Germinal center (tissue), 1 donor: ENCODE results near the gene USP22.

Experiments
- DNase-seq: peaks from one replicate; pipeline ENCODE4 v3.0.0; 2012; ENCODE audit warnings: mixed read lengths, low spot score

Gene USP22

DNA sequence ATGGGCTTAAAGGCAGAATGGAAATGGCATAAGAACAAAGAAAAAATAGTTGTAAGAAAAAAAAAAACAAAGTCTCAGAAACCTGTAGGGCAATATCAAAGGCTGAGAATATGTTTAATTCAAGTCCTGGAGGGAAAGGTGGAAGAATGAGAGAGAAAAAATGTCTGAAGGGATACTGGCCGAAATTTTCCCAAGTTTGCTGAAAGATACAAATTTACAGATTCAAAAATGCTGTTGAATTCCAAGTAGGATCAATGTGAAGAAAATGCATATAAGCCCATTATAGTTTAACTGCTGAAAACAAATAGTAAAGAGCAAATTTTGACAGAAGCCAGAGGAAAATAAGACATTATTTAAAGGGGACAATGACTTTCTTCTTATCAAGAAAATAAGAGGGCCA lies 6.6 kb upstream of the USP22 start:
- no peak for DNase-seq

DNA sequence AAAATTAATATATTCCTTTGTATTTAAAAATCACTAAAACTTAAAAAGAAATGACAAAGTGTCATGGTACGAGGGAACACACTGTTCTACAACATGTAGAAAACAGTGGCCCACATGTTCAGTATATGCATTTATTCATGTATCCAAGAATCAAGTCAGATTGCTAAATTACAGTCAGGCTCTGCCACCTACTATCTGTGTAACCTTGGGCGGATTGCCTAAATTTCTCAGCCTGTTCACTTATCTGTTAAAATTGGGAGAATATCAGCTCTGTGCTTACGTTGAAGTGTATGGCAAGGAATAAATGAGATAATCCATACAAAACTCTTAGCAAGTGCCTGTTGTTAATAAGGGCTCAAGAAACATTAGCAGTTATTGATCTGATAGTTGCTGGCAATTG lies 3.4 kb upstream of the USP22 start:
- no peak for DNase-seq

DNA sequence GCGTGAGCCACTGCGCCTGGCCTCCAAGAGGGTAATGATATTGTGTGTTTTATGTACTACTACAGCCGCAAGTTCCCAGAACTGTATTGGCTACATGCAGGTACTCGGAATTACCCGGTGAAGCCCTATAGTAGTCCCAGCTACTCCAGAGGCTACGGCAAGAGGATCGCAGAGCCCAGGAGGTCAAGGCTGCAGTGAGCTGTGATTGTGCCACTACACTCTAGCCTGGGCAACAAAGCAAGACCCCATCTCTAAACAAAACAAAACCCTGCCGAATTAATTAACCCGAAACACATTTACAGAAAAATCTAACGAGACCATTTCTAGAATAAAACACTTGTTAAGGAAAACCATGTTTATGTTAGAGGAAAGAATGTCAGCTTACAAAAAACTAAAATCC lies 2.2 kb upstream of the USP22 start:
- DNase-seq, result no peak

DNA sequence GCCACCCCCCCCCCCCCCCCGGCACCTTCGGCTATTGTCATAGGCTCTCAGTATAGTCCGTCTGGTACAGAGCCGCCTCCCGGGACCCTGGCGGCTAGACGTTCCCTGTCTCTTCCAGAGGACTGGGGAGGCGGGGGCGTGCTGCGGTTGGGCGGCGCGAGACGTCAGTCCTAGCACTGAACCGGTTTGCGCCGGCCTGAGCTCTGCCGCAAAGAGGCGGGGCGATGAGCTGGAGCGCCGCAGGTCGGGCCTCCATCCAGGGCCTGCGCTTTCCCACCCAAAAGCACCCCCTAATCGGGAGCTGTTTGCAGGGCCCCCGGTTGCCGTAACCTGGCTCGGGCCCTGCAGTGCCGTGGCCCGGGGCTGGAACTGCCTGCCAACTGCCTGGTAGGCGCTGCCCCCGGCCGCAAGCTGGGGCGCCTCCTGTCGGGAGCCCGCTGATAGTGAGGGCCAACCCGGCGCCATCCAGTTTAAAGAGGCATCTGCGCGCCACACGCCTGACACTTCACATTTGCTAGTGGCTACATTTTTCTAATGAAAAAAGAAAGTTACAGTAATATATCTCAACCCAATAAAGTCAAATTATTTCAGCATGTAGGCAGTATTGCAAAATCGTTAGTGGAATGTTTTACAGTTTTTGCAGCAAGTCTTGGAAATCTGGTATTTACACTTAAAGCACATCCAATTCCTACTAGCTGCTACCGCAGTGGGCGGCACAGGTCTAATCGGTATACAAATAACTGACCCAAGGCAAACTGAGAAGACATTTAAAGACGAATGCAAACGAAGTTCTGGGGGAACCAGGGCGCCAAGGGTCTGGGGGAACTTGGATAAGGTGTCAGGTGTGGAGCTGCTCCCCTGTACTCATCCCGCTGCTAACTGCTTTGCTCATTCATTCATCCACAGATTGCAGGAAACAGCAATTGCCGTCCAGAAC lies 753 bp upstream of the USP22 start:
- DNase-seq, result no peak

DNA sequence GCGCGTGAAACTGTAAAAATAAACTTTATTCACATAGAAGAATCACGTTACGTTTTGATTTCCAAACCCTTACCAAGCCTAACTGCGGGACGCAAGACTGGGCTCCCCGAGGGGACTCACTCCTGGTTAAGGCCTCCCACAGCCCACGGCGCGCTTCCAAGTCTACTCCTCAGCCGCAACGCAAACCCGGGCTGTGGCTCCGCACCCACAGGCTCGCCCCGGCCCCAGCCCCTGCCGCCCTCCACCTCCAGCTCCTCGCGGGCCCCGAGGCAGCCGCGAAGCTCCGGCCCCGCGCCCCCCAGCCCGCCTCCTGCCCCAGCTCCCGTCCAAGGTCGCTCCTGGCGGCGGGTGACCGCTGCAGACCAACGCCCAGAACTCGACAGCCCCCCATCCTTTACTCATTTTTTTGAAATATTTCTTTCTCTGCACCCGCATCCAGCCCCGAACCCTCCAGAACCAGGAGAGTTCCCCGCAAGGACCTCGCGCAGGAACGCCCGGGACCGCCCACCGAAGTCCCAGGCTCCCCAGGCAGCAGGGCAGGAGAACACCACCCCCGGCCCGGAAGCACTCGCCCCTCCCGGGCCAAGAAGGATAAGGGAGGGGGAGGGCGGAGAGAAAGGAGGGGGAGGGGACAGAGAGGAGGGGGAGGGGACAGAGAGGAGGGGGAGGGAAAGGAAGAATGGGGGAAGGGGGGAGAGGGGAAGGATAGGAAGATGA lies 912 bp downstream of the USP22 start:
- peak; percentile 65 for DNase-seq

DNA sequence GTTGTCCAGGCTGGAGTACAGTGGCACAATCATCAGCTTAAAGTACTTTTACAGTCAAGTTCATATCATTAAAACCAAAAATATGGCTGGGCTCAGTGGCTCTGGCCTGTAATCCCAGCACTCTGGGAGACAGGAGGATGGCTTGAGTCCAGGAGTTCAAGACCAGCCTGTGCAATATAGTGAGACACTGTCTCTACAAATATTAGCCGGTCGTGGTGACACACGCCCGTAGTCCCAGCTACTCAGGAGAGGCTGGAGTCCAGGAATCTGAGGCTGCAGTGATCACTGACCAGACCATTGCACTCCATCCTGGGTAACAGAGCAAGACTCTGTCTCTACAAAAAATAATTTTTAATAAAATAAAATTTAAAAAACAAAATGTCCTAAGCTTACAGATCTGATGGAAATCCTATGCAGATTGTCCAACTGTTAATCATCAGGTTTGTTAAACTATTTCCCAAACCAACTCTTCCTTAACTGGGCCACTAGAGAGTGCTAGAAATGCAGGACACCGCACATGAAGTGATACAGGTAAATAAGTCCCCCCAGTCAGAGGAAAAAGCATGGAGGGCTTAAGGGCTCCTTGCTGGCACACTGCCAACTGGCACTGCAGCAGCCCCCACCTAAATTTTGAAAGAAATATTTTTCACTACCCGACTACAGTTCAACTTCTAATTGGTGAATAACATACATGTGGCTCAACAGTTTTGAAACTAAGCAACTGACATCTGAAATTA lies 2.8 kb downstream of the USP22 start:
- peak; percentile 33 for DNase-seq

DNA sequence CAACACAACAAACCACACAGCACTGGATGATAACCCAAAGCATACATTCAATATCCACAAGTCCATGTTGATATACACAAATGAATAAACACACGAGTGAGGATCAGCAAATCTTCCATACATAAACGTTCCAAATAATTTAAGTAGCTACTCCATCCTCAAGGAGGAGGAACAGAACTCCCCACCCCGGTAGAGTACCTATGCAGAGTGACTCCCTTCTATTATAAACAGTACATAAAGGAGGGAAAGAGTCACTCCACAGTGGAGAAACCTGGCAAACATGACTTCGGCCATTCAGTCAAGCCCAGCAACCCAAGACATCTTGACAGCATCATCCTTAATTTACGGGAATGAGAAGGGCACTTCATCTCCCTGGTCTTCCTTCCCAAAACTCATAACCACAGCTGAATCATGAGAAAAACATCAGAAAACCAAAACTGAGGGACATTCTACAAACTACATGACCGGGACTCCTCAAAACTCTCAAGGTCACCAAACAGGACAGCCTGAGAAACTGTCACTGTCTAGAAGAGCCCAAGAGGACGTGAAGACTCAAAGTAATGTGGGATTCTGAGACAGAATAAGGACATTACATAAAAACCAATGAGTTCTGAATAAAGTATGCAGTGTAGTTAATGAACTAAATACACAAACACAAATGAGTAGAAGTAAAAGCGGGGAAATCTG lies 5.6 kb downstream of the USP22 start:
- no peak for DNase-seq

DNA sequence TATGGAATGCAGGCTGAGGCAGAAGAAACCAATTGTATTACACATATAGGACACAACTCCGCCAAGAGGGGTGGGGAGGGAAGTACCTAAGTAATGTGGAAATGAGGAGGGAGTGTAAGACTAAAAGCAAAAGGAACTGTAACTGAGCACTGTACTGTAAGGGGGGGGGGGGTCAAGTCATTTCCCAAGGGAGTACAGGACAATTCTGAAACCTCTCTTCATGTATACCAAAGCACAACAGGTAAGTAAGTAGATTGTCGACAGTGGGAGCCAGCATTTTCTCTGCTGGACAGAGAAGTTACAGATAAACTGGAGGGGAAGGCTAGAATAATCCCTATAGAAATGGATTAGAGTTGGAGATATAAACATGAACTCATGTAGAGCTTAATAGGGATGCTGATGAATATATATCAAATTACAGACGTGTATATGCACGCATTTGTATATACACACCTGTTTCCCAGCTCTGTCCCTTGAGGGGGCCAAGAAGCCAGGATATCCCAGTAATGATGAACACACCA lies 6.4 kb downstream of the USP22 start:
- DNase-seq, result no peak

DNA sequence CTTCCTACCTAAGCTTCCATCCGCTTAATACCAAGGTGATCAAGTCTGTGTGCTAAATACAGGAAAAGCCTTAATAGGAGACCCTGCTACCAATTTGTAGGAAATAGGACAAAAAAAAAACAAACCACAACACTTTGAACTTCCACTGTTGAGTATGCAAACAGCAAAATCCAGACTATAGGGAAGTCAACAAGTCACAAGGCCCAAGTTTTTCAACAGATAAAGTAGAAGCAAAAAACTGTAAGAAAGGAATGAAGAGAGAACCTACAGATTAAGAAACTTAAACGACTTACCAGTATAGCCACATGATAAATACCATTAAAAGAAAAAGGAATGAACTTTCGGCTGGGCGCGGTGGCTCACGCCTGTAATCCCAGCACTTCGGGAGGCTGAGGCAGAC lies 7.4 kb downstream of the USP22 start:
- no peak for DNase-seq

DNA sequence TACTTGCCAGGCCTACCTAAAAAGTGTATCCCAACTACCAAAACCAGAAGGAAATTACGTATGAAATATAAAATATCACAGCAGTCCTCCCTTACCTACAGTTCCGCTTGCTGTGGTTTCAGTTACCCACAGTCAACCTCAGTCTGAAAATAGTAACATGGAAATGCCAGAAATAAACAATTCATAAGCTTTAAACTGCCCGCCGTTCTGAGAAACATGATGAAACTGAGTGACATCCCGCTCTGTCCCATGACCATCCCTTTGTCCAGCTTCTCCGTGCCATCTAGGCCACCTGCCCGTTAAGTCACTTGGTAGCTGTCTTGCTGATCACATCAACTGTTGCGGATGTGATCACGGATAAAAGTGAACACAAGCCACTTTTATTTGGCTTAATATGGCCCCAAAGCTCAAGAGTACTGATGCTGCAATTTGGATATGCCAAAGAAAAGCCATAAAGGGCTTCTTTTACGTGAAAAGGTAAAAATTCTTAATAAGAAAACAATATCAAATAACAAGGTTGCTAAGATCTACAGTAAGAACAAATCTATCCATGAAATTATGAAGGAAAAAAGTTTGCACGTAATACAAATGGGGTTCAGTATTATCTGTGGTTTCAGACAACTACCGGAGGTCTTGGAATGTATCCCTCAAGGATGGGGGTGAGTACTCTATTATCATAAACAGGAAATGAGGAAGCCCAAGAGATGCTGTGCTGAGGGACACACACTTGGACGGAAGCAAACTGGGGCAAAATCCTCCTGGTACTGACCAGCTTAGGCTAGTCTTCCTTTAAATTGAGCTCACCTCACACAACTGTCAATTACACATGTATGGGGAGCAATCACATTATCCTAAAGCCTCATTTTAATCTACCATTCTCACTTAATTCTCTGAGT lies 8.2 kb downstream of the USP22 start:
- DNase-seq, result peak; percentile 38

DNA sequence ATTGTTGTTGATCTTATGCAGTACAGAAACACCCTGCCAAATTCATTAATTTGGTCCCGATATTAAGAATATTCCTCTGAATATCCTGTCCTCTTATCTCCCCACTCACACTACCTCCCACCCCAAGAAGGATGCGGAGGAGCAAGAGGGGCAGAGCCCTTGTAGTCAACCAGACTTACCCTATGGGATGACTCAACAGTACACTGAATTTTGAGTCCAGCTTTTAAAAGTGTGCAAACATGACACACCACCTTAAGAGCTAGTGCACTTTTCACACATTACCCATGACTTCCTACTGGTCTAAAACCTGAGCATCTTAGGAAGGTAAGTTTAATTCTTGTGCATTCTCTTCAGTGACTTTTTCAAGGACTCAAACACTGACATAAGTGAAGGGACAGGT lies 9.5 kb downstream of the USP22 start:
- DNase-seq, result no peak

DNA sequence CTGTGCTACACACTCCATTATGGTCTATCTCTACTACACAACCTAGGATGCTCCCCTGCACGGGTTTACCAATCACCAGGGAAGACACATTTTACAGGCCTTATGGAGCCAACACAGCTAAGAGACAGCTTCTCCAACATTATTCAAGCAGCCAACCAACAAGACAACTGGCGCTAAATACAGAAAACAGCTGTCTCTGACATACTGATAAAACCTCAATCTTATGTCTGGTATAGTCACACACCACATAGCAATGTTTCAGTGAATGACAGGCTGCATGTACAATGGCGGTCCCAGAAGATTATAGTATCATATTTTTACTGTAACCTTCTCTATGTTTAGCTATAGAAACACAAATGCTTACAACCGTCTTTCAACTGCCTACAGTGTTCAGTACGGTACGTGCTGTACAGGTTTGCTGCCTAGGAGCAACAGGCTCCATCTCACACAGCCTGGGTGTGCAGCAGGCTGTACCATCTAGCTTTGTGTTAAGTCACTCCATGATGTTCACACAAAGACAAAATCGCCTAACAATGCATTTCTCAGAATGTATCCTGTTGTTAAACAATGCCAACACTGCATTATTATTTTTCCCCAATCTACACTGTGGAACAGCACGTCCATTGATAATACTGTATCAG lies 10.9 kb downstream of the USP22 start:
- DNase-seq, result no peak

DNA sequence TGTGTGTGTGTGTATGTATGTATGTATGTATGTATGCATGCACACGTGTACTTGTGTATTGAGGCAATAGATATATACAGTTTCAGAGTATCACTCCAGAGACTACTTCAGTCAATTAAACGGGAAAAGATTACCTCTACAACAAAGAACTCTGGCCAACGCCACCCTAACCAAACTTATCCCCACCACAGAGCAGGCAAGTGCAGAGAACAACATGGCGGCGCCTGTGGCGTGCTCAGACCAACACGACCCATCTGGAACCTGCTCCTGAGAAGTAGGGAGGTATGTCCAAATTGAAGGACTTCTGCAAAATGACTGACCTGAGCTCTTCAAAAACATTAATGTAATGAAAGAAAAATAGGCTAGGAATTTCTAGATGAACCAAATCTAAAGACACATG lies 12.4 kb downstream of the USP22 start:
- DNase-seq, result no peak

DNA sequence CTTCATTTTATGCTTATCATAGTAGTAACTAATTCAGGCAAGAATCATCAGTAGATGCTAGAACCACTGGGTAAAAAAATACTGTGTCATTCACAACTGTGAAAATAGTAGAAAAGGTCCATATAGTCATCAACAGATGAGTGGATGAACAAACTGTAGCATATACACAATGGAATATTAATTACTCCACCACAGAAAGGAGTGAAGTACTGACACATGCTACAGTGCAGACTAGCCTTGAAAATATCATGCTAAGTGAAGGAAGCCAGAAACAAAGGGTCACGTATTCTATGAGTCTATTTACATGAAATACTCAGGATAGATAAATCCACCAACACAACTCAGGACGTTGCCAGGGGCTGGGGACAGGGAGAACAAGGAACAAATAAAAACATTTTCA lies 13.3 kb downstream of the USP22 start:
- no peak for DNase-seq

DNA sequence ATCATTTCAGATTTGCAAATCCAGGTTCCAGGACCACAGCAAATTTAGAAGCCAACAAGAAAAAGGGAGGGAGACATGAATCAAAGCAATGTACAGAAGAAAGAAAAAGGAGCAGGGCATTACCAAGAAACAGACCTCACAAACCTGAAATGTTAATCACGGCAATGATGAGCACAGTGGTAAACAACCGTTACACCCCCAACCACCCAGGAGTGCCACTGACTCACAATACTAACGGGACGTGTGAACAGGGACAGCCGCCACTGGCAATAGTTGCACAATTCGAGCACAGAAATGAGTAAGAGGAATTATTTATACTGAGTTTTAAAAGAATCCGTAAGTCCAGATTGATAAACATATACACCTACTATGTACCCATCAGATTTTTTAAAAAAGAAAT lies 13.8 kb downstream of the USP22 start:
- no peak for DNase-seq

DNA sequence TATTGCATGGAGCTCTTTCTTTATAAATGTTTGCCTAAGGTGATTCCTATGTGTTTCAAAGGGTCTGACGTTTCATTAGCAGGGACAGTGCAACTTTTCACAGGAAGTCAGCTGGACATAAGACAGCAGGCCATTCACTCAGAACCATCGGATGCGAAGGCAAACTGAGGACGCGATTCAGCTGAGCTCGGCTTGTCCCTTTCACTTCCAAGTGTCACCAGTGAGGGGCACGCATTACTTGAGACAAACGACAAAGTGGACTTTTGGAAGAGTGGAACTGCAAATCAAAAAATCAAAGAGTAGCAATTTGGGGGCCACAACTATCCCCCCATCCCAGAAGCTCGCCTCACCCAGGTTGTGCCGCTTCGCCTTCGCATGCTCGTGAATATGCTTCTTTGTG lies 14.6 kb downstream of the USP22 start:
- DNase-seq, result no peak

DNA sequence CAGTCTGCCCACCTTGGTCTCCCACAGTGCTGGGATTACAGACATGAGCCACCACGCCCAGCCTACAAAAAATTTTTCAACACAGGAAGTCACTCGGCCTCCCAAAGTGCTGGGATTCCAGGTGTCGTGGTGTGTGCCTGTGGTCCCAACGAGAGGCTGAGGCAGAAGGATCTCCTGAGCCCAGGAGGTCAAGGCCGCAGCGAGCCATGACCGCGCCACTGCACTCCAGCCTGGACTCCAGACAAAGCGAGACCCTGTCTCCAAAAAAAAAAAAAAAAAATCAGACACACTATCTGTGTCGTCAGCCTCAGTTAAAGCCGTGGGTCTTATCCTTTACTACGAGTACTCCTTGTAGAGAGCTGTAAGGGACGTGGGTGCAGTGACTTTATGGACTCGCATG lies 15.8 kb downstream of the USP22 start:
- no peak for DNase-seq

DNA sequence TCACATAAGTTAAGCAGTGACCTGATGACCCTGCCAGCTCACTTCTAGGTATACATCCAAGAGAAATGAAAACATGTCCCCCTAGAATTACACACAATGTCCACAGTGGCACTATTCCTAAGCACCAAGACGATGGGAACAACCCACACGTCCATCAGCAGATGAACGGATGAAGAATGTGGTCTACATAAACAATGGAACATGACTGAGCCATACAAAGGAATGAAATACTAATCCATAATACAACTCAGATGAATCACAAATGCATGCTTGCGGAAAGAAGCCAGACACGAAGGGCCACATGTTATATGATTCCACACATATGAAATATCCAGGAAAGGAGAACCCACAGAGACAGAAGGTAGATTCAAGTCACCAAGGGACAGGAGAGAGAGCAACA lies 17.4 kb downstream of the USP22 start:
- no peak for DNase-seq

DNA sequence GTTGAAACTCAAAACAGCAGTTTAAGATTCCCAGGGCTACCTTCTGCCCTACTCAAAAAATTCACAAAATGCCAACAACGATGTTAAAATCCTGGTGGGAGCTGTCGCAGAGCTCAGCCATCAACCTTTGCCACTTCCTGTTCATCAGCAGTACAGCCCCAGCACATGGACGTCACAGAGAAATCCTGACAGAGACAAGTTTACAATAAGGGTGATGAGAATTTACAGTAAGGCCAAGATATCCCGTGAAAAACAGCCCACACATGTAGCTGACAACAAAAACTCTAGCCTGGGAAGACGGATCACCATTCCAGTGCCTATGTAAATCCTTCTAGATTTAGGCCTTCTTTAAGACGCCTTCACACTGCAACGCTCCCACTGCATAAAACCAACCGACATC lies 18.8 kb downstream of the USP22 start:
- no peak for DNase-seq

DNA sequence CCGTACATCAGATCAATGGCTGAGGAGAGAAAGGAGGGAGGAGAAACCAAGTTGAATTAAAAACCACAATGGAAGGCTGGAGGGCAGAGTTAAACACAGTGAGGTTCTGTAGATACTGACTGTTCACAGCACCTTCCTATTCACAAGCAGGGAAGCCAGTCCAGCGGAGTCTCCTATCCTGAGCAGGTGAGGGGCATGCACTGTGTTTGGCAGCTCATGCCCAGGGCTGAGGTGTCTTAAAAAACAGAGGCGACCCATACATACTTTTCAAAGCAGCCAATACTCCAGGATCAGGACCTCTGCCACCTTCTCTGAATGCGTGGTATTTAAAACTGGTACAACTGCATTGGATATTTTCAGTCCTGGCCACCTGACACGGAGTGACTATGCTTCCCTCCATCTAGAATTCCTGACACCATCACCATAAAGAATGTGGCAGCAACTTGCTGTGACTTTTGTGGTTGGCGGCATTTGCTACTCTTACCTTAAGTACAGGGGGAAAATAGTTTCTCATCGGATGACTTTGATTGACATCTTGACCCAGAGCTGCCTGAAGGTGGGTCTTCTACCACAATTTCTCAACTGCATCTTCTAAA lies 21.5 kb downstream of the USP22 start:
- no peak for DNase-seq
